HG03280 (cell line): ENCODE data around the gene PCDH15.

Experiments used
- ATAC-seq: cut with Tn5 transposase; IDR thresholded peaks from one replicate; pipeline ENCODE4 v1.9.1; 2021; ENCODE audit warnings: mild to moderate bottlenecking, moderate library complexity; ENCODE audit not compliant: unreplicated experiment

The PCDH15 gene

GRCh38 chr10:54708591-54708990 lies 92.4 kb downstream of the PCDH15 start:
- ATAC-seq = no peak

GRCh38 chr10:54708021-54708420 lies 93.0 kb downstream of the PCDH15 start:
- no peak for ATAC-seq

- ATAC-seq = no peak
Observed at GRCh38 chr10:54702583-54703485, 98.2 kb downstream of the PCDH15 start.

GRCh38 chr10:54691331-54691730 lies 109.7 kb downstream of the PCDH15 start:
- ATAC-seq = no peak

GRCh38 chr10:54682554-54682953 lies 118.5 kb downstream of the PCDH15 start:
- no peak for ATAC-seq

GRCh38 chr10:54681136-54681535 lies 119.9 kb downstream of the PCDH15 start:
- ATAC-seq = no peak

GRCh38 chr10:54667136-54667535 lies 133.9 kb downstream of the PCDH15 start:
- no peak for ATAC-seq

- ATAC-seq = no peak
Observed at GRCh38 chr10:54666192-54666591, 134.8 kb downstream of the PCDH15 start.

- ATAC-seq = no peak
Observed at GRCh38 chr10:54665095-54665494, 135.9 kb downstream of the PCDH15 start.

- ATAC-seq = no peak
Observed at GRCh38 chr10:54660397-54660796, 140.6 kb downstream of the PCDH15 start.

GRCh38 chr10:54656643-54657042 lies 144.4 kb downstream of the PCDH15 start:
- no peak for ATAC-seq

GRCh38 chr10:54653518-54653917 lies 147.5 kb downstream of the PCDH15 start:
- ATAC-seq = no peak

- no peak for ATAC-seq
Observed at GRCh38 chr10:54650547-54650946, 150.5 kb downstream of the PCDH15 start.

GRCh38 chr10:54622017-54622416 lies 179.0 kb downstream of the PCDH15 start:
- ATAC-seq = no peak

- no peak for ATAC-seq
Observed at GRCh38 chr10:54620352-54620751, 180.7 kb downstream of the PCDH15 start.

- ATAC-seq = no peak
Observed at GRCh38 chr10:54614072-54614471, 187.0 kb downstream of the PCDH15 start.

GRCh38 chr10:54613162-54613561 lies 187.9 kb downstream of the PCDH15 start:
- no peak for ATAC-seq

GRCh38 chr10:54609423-54609822 lies 191.6 kb downstream of the PCDH15 start:
- no peak for ATAC-seq

- ATAC-seq = no peak
Observed at GRCh38 chr10:54607983-54608382, 193.0 kb downstream of the PCDH15 start.

- no peak for ATAC-seq
Observed at GRCh38 chr10:54594289-54594688, 206.7 kb downstream of the PCDH15 start.

- no peak for ATAC-seq
Observed at GRCh38 chr10:54587971-54588370, 213.1 kb downstream of the PCDH15 start.

- ATAC-seq = no peak
Observed at GRCh38 chr10:54585572-54585971, 215.5 kb downstream of the PCDH15 start.

- no peak for ATAC-seq
Observed at GRCh38 chr10:54577682-54578081, 223.3 kb downstream of the PCDH15 start.
